ENCODE data around the gene MAGEA1.
"Not testable (repeated sequence)": the region's sequence is repeated elsewhere in the genome, so short reads cannot be mapped to it uniquely, and the experiment has no call there.

The MAGEA1 gene

GRCh38 chrX:153158319-153158718 is 20.8 kb upstream of the MAGEA1 start:
- DNase-seq (ENCODE audit: low spot score), result no peak
- ATAC-seq (ENCODE audit: low read depth), result no peak
- Histone ChIP-seq H3K4me1 (ENCODE audit: insufficient read depth, poor library complexity, severe bottlenecking) (no peaks in the 10 kb centered on the region), H3K4me3 (ENCODE audit: severe bottlenecking) (no peak overlapping the region), H3K27me3 (ENCODE audit: insufficient read depth, poor library complexity, severe bottlenecking) (no peaks in the 10 kb centered on the region), H3K9me3 (ENCODE audit: severe bottlenecking) (no peaks in the 10 kb centered on the region), H3K27ac (ENCODE audit: poor library complexity, severe bottlenecking) (no peak overlapping the region), H3K36me3 (ENCODE audit: low read depth) (no peaks in the 10 kb centered on the region)
- TF ChIP-seq CTCF (IDR thresholded peaks at IDR 0.05; ENCODE audit: poor library complexity, severe bottlenecking), result no peak

DNA sequence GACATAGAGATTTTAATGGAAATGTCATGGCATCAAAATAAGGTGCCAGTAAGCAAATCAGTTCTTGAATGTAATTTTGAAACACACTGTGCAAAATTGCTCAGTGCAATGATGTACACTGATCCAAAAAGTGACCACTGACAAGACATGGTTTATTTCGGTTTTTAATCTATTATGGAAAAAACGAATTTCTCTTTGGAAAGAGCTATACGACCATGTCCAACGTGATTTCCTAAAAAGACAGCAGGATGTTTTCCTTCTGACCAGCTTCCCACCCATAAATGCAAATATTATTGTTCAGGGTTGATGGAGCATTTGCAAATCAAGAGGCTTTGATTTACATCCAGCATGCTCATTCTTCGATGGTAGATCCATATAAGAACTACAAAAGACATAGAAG is 17.1 kb upstream of the MAGEA1 start:
- Histone ChIP-seq H3K4me1 (ENCODE audit: insufficient read depth, poor library complexity, severe bottlenecking) (no peaks in the 10 kb centered on the region), H3K4me3 (ENCODE audit: severe bottlenecking) (no peak overlapping the region), H3K27ac (ENCODE audit: poor library complexity, severe bottlenecking) (no peak overlapping the region), H3K27me3 (ENCODE audit: insufficient read depth, poor library complexity, severe bottlenecking) (no peaks in the 10 kb centered on the region), H3K36me3 (ENCODE audit: low read depth) (no peaks in the 10 kb centered on the region), H3K9me3 (ENCODE audit: severe bottlenecking) (no peaks in the 10 kb centered on the region)
- ATAC-seq (ENCODE audit: low read depth), result no peak
- DNase-seq (ENCODE audit: low spot score), result no peak
- TF ChIP-seq CTCF (IDR thresholded peaks at IDR 0.05; ENCODE audit: poor library complexity, severe bottlenecking), result no peak

DNA sequence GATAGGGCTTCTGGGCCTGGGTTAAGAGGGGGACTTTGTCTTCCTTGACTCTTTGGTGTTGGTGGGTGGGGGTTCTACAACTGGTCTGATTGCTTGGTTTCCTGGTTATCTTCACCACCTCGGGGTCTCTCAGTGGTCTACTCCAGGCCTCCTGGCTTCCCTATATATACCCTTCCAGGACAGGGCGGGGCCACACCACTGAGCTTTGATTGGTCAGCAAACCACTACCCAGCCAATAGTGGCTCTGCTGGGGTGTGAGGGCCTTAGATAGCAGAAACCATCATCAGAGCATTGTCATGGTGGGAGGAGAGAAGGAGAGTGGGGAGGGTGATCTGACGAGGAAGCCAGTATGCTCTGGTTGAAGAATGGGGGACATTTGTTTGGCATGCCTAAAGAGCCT is 14.4 kb upstream of the MAGEA1 start:
- no peaks in the 10 kb centered on the region for H3K27me3 ChIP-seq (ENCODE audit: insufficient read depth, poor library complexity, severe bottlenecking)
- H3K4me1 ChIP-seq (ENCODE audit: insufficient read depth, poor library complexity, severe bottlenecking), result no peaks in the 10 kb centered on the region
- H3K4me3 ChIP-seq (ENCODE audit: severe bottlenecking), result no peak overlapping the region
- ATAC-seq (ENCODE audit: low read depth), result no peak
- no peak for DNase-seq (ENCODE audit: low spot score)
- no peak for TF ChIP-seq CTCF (IDR thresholded peaks at IDR 0.05; ENCODE audit: poor library complexity, severe bottlenecking)
- H3K9me3 ChIP-seq (ENCODE audit: severe bottlenecking), result no peaks in the 10 kb centered on the region
- no peaks in the 10 kb centered on the region for H3K36me3 ChIP-seq (ENCODE audit: low read depth)
- H3K27ac ChIP-seq (ENCODE audit: poor library complexity, severe bottlenecking), result no peak overlapping the region

GRCh38 chrX:153168423-153168822 is 10.7 kb upstream of the MAGEA1 start:
- H3K36me3 ChIP-seq (ENCODE audit: low read depth); H3K4me3 ChIP-seq (ENCODE audit: severe bottlenecking); DNase-seq (ENCODE audit: low spot score); H3K9me3 ChIP-seq (ENCODE audit: severe bottlenecking); H3K4me1 ChIP-seq (ENCODE audit: insufficient read depth, poor library complexity, severe bottlenecking); ATAC-seq (ENCODE audit: low read depth); H3K27me3 ChIP-seq (ENCODE audit: insufficient read depth, poor library complexity, severe bottlenecking); H3K27ac ChIP-seq (ENCODE audit: poor library complexity, severe bottlenecking): not testable (repeated sequence)

DNA sequence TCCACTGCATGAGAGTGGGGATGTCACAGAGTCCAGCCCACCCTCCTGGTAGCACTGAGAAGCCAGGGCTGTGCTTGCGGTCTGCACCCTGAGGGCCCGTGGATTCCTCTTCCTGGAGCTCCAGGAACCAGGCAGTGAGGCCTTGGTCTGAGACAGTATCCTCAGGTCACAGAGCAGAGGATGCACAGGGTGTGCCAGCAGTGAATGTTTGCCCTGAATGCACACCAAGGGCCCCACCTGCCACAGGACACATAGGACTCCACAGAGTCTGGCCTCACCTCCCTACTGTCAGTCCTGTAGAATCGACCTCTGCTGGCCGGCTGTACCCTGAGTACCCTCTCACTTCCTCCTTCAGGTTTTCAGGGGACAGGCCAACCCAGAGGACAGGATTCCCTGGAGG is 2.7 kb downstream of the MAGEA1 start:
- DNase-seq (ENCODE audit: low spot score), result no peak
- no peak for TF ChIP-seq CTCF (IDR thresholded peaks at IDR 0.05; ENCODE audit: poor library complexity, severe bottlenecking)
- H3K36me3 ChIP-seq (ENCODE audit: low read depth), result no peaks in the 10 kb centered on the region
- no peak for ATAC-seq (ENCODE audit: low read depth)
- no peaks in the 10 kb centered on the region for H3K27me3 ChIP-seq (ENCODE audit: insufficient read depth, poor library complexity, severe bottlenecking)
- H3K27ac ChIP-seq (ENCODE audit: poor library complexity, severe bottlenecking), result no peak overlapping the region
- no peaks in the 10 kb centered on the region for H3K4me1 ChIP-seq (ENCODE audit: insufficient read depth, poor library complexity, severe bottlenecking)
- no peak overlapping the region for H3K4me3 ChIP-seq (ENCODE audit: severe bottlenecking)
- H3K9me3 ChIP-seq (ENCODE audit: severe bottlenecking), result no peaks in the 10 kb centered on the region
